B cell (primary cell): ENCODE data around the gene MSH6.

Experiments used
- EZH2 ChIP-seq: IDR thresholded peaks from 2 replicates; pipeline ENCODE4 v1.6.1; 2012; ENCODE audit warnings: borderline replicate concordance, low read depth, mild to moderate bottlenecking, moderate library complexity, low read length; ENCODE audit not compliant: insufficient read depth, poor library complexity, severe bottlenecking
- TF ChIP-seq, protein P1 (sequence below): fragments of 200-600 bp; IDR thresholded peaks from one replicate; pipeline ENCODE4 v1.8.0; 2022; ENCODE audit warnings: antibody characterized with exemption, mild to moderate bottlenecking

GRCh38 chr2:47769318-47769717 is 13.6 kb upstream of the MSH6 start:
- TF ChIP-seq, protein P1, sequence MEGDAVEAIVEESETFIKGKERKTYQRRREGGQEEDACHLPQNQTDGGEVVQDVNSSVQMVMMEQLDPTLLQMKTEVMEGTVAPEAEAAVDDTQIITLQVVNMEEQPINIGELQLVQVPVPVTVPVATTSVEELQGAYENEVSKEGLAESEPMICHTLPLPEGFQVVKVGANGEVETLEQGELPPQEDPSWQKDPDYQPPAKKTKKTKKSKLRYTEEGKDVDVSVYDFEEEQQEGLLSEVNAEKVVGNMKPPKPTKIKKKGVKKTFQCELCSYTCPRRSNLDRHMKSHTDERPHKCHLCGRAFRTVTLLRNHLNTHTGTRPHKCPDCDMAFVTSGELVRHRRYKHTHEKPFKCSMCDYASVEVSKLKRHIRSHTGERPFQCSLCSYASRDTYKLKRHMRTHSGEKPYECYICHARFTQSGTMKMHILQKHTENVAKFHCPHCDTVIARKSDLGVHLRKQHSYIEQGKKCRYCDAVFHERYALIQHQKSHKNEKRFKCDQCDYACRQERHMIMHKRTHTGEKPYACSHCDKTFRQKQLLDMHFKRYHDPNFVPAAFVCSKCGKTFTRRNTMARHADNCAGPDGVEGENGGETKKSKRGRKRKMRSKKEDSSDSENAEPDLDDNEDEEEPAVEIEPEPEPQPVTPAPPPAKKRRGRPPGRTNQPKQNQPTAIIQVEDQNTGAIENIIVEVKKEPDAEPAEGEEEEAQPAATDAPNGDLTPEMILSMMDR, result no peak
- no peak for TF ChIP-seq EZH2
